COR-L47 (cell line): ENCODE data around the gene C5AR2.
"Not testable (repeated sequence)": the region's sequence is repeated elsewhere in the genome, so short reads cannot be mapped to it uniquely, and the experiment has no call there.

Experiments
- DNase-seq: peaks from one replicate; lab custom pipeline; 2025; lab: John Stamatoyannopoulos, UW

Gene C5AR2

DNA sequence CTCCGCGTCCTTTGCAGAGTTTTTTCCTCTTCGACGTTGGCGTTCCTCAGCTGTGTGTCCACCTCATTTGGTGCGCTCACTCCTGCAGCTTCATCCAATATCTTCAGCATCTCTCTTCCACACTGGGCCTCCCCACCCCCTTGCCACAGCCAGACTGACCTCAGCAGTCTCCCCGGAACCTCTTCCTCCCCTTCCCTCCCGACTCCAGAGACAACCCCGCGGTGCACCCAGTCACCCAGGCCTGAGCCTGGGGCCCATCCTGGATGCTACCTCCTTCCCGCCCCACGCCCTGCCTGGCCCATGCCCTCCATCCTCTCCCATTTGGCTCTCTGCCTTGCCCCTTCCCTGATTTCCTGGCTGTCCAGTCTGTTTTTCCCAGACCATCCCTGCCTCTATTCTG, 8.1 kb upstream of the C5AR2 start:
- no peak for DNase-seq

DNA sequence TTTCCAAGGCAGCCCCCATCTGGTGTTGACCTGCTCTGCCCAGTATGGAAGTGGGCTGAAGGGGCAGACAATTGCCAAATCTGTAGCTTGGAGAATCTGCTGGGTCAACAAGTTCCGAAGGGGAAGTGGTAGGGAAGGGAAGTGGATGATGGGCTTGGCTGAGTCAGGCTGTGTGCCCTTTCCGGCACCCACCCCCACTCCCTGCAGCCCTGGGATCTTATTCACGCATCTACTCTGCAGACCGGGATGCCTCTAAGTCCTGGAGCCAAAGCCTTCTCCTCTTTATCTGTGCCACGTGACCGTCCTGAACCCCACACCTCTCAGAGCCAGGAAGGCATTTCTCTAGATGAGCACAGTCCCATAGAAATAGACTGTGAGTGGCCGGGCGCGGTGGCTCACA, 7.5 kb upstream of the C5AR2 start:
- no peak for DNase-seq

DNA sequence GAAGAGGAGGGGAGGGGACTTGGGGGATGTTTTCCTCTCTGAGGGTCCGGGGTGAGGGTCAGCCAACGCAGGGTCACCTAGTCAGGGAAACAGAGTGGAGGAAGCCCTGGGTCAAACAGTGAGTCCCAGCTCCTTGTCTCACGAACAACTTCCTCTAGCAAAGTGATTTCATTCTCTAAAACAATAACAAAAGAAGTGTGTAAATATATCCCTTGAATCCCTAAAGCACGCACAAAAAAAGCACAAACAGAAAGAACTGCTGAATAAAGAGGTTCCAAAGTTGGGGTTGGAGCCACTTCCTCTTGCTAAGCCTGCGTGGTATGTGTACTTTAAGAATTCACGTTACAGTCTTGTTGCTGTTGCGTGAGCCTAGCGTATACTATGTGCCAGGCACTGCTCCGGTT, 1.5 kb upstream of the C5AR2 start:
- DNase-seq = no peak

DNA sequence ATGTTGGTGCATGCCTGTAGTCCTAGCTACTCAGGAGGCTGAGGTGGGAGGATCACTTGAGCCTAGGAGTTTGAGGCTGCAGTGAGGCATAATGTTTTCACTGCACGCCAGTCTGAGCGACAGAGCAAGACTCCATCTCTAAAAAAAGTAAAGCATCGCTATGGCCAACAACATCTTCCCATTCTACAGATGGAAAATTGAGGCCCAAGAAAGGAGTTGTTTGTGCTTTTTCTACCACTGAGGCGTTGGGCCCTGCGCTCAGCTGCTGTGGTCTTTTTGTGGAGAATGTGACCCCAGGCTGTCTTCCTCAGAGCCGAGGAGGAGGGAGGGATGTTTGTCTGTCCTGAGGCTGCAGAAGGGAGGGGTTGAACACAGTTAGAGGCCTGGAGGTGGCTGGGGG, 485 bp upstream of the C5AR2 start:
- DNase-seq = no peak

DNA sequence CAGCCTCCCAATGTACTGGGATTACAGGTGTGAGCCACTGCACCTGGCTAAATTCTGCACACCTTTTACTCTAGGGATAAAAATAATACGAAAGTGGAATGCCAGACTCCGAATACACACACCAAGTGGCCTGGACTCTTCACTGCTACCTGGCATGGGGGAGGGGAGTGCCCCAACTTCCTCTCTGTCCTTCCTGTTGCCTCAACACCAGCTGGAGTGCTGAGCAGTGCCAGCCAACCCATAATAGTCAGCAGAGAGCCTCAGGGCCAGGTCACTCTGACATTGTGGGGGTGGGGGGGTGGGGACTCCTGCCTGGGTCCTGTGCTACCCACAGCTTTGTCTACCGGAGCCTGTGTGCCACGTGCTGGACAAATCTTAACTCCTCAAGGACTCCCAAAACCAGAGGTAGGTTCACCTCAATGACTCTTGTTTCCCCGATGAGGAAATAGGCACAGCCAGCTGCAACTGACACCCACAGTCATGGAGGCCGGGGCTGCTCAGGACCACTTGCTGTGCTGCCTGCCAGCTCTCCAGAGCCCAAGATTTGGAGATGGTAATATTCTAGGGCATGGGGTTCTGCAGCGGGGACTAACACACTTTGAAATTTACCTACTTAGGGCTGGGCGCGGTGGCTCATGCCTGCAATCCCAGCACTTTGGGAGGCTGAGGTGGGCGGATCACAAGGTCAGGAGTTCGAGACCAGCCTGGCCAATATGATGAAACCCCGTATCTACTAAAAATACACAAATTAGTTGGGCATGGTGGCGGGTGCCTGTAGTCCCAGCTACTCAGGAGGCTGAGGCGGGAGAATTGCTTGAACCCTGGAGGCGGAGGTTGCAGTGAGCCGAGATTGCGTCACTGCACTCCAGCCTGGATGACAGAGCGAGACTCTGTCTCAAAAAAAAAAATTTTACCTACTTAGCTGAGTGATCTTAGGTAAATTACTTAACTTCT, 5.1 kb downstream of the C5AR2 start:
- peak; percentile 17 for DNase-seq

DNA sequence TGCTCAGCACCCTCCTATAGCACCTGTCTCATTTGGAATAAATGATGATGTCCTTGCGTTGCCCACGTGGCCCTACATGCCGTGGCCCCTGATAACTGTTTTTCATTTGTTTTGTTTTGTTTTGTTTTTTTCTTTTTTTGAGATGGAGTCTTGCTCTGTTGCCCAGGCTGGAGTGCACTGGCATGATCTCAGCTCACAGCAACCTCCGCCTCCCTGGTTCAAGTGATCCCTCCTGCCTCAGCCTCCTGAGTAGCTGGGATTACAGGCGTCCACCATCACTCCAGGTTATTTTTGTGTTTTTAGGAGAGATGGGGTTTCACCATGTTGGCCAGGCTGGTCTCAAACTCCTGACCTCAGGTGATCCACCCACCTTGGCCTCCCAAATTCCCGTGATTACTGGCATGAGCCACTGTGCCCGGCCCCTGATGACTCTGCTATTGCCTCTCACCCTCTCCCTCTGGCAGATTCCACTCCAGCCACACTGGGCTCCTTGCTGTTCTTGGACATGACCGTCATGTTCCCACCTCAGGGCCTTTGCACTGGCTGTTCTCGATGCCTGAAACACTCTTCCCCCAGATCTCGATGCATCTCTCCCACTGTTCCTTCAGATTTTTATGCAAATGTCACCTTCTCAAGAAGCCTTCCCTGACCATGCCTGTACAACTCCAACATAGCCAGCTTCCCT, 7.4 kb downstream of the C5AR2 start:
- DNase-seq = no peak

DNA sequence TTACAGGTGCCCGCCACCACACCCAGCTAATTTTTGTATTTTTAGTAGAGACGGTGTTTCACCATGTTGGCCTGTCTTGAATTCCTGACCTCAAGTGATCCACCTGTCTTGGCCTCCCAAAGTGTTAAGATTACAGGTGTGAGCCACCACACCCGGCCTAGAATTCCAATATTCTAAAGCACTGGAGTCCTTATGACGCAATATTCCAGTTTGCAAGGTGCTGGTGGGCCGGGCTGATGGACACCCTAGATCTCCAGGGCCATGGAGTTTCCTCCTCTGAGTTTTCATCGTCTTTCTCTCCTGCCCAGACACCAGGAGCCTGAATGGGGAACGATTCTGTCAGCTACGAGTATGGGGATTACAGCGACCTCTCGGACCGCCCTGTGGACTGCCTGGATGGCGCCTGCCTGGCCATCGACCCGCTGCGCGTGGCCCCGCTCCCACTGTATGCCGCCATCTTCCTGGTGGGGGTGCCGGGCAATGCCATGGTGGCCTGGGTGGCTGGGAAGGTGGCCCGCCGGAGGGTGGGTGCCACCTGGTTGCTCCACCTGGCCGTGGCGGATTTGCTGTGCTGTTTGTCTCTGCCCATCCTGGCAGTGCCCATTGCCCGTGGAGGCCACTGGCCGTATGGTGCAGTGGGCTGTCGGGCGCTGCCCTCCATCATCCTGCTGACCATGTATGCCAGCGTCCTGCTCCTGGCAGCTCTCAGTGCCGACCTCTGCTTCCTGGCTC, 8.7 kb downstream of the C5AR2 start:
- no peak for DNase-seq

DNA sequence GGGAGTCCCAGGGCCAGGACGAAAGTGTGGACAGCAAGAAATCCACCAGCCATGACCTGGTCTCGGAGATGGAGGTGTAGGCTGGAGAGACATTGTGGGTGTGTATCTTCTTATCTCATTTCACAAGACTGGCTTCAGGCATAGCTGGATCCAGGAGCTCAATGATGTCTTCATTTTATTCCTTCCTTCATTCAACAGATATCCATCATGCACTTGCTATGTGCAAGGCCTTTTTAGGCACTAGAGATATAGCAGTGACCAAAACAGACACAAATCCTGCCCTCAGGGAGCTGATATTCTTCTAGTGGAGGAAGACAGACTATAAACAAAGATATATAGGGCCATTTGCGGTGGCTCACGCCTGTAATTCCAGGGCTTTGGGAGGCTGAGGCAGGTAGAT, 9.8 kb downstream of the C5AR2 start:
- no peak for DNase-seq

DNA sequence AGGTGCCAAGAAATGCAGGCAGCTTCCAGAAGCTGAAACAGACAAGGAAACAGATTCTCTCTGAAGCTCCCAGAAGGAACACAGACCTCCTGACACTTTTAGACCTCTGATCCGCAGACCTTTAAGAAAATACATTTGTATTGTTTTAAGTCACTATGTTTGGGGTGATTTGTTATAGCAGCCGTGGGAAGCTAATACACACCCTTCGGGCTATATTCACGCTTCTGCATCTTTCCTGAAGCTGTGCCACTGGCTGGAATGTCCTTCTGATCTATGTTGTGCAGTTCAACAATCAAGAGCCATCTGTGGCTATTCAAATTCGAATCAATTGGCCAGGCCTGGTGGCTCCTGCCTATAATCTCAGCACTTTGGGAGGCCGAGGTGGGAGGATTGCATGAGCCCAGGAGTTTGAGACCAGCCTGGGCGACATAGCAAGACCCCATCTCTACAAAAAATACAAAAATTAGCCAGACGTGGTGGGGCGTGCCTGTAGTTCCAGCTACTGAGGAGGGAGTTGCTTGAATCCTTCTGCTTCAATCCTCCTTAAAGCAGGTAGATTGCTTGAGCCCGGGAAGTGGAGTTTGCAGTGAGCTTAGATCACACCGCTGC, 11.3 kb downstream of the C5AR2 start:
- no peak for DNase-seq

DNA sequence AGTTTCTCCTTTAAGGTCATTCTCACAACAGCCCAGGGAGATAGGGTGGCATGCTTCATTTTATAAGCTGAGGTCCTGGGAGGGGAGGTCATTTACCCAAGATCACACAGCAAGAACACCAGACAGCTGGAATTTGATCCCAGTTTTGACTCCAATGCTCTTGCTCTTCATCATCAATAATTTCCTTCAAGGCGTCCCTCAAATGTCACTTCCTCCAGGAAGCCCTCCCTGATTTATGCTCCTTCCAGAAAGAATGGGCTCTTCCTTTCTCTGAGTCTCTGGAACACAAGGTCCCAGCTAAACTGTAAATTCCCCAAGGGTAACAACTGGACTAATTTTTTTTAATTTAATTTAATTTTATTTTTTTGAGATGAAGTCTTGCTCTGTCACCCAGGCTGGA, 12.4 kb downstream of the C5AR2 start:
- DNase-seq = no peak

DNA sequence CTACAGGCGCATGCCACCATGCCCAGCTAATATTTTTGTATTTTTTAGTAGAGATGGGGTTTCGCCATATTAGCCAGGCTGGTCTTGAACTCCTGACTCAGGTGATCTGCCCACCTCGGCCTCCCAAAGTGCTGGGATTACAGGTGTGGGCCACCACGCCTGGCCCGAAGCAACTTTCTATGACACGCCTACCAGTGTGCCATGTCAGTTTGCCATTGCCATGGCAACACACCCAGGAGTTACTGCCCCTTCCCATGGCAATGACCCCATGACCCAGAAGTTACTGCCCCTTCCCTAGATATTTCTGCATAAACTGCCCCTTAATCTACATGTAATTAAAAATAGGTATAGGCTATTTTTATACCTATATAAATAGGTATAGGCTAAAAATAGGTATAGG, 14.0 kb downstream of the C5AR2 start:
- DNase-seq = not testable (repeated sequence)

DNA sequence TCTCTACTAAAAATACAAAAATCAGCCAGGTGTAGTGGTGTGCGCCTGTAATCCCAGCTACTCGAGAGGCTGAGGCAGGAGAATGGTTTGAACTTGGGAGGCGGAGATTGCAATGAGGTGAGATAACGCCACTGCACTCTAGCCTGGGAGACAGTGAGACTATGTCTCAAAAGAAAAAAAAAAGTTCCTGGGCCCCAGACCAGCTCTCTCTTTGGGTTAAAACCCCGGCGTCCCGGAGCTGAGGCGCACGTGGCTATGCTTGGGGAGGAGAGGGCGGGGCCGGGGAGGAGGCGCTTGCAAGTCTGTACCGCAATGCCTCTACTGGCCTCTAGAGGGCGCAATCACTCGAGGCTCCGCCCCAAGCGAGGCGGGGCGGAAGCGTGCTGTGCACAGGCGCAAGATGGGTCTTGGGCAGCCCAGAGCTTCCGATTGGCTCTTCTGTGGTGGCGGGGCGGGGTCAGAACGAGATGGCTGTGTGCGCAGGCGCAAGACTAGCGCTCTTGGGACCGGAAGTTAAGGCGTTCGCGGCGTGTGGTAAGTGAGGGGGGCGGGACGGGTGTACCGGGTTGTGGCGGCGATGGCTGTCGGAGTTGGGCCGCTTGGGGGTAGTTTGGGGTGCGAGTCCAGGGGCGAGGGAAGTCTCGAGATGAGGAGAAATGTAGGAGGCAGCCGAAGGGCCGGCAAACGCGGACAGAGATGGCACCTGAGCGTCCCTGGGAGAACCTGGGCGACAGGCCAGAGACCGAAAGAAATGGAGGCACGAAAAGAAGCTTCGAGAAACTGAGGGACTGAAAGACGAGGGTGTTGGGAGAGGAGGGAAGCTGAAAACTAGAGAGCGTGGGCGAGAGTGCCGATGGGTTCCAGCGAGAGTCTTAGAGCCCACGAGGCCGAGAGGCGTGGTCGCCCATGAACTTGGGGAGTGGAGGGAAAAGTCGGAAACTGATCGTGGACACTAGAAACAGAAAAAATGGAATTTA, 17.1 kb downstream of the C5AR2 start, which contains the start of gene DHX34:
Gene DHX34 (plus strand): TSS at position 497 of the 977 bp plus-strand sequence. CDS start 3,716 bp downstream, outside the sequence.
- peak; percentile 99 for DNase-seq

DNA sequence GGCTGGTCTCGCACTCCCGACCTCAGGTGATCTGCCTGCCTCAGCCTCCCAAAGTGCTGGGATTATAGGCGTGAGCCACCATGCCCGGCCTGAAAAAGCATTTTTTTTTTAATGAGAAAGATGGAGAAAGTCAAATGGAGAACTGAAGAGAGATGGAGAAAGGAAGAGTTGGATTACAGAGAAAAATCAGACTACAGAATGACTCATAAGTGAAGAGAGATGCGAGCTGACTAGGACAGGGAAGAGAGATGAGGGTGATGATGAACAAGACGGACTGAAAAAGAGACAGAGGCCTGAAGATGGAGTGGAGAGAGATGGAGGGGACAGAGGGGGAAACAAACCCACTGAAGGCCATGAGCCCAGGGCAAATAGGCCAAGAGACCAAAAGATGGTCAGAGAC, 18.7 kb downstream of the C5AR2 start:
- DNase-seq = no peak

DNA sequence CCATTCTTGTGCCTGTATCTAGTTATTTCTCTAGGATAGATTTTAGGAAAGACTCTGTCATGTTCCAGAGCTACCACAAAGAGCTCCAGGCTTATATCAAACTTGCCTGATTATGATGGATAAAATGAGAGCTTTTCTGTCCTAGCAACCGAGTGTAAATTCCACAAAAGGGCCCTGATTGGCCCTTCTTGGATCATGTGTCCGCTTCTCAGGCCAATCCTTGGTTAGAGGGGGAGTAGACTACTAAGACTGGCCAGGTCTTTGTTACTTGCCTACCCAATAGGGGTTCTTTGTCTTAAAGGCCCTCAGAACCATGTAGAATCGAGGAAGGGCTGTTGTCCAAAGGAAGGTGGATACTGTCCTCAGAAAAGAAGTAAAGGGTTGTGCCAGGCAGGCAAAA, 19.6 kb downstream of the C5AR2 start:
- no peak for DNase-seq

DNA sequence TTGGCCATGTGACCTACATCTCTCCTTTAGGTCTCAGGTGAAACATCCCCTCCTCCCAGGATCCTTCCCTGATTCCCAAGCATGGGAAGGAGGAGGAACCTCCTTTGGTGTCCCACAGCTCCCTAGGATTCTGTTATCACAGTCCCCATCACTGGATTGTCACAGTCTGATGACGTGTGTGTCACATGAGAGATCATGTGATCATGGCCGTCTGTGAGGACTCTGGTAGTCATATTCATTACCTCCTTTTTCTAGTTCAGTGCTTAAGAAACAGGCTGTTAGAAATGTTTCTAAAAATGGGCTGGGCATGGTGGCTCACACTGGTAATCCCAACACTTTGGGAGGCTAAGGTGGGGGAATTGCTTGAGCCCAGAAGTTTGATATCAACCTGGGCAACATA, 20.1 kb downstream of the C5AR2 start:
- DNase-seq = no peak

DNA sequence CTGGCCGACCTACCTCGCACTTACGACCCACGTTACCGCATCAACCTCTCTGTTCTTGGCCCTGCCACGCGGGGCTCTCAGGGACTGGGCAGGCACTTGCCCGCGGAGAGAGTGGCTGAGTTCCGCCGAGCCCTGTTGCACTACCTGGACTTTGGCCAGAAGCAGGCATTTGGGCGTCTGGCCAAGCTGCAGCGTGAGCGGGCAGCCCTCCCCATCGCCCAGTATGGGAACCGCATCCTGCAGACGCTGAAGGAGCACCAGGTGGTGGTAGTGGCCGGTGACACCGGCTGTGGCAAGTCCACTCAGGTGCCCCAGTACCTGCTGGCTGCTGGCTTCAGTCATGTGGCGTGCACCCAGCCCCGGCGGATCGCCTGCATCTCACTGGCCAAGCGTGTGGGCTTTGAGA, 21.3 kb downstream of the C5AR2 start:
- DNase-seq = no peak

DNA sequence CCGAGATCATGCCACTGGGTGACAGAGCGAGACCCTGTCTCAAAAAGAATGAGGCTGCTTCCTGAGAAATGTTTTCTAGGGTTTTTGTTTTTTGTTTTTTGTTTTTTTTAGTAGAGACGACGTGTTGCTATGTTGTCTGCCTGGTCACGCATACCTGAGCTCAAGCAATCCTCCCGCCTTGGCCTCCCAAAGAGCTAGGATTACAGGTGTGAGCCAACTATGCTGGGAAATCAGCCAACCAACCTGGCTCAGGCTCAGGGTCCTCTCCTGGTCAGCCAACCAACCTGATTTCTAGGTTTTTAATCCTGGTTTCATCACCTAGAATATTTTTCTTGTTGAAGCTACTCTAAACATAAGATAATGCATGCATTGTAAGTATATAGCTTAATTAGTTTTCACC, 24.9 kb downstream of the C5AR2 start:
- DNase-seq = no peak

DNA sequence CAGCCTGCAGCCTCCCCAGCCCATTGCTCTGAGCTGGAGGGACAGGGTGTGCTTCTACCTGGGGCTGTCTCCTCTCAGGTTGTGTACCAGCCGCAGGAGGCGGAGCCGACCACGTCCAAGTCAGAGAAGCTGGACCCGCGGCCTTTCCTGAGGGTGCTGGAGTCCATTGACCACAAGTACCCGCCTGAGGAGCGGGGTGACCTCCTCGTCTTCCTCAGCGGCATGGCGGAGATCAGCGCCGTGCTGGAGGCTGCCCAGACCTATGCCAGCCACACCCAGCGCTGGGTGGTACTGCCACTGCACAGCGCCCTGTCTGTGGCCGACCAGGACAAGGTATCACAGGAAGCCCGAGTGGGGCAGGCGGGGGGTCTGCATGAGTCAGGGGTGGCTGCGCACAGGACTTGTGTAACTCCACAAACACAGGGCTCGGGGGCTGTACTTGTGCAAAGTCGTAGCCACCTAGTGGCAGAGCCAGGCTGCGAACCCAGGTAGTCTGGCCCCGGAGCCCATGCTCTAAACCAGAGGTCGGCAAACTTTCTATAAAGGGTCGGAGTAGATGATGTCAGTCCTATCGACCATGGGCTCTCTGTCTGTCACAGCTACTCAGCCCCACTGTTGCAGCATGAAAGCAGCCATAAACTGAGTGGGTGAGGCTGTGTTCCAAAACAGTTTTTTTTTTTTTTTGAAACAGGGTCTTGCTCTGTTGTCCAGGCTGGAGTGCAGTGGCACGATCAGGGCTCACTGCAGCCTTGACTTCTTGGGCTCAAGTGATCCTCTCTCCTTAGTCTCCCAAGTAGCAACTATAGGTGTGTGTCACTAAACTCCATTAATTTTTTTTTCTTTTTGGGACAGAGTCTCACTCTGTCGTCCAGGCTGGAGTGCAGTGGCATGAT, 26.1 kb downstream of the C5AR2 start:
- no peak for DNase-seq

DNA sequence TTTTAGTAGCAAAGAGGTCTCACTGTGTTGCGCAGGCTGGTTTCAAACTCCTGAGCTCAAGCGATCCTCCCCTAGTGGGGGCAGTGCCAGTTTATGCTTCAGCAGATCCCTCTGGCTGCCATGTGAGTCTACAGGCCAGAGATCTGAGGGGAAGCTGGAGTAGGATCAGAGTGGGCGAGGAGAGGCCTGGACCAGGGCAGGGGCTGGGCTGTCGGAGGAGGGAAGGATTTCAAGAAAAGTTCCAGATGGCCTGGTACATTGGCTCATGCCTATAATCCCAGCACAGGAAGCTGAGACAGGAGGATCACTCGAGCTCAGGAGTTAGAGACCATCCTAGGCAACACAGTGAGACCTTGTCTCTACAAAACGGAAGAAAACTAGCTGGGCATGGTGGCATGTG, 27.0 kb downstream of the C5AR2 start:
- no peak for DNase-seq

DNA sequence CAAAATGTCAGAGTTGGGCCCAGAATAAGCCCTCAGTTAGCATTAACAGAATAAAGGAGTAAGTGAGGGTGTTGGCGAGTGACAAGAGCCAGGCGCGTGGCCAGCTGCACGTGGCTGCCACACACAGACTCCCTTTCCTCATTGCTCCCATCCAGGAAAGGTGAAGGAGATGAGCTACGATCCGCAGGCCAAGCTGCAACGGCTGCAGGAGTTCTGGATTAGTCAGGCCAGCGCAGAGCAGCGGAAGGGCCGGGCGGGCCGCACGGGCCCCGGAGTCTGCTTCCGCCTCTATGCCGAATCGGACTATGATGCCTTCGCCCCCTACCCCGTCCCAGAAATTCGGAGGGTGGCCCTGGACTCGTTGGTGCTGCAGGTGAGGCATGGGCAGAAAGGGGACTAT, 30.3 kb downstream of the C5AR2 start:
- DNase-seq = no peak
